WTC11 (cell line): ENCODE results near the gene TCF12. TPM values are rescaled to one million over a fixed set of nuclear protein-coding genes. Genes with fewer than 3 reads are reported as not detected.

Source experiments
- ATAC-seq: fragments of 200-7000 bp; cut with Tn5 transposase; 2 replicates; pipeline ENCODE4 v1.10.0; 2021; ENCODE audit warnings: mild to moderate bottlenecking, moderate library complexity
- CTCF ChIA-PET: fragments of 300-600 bp; sonication (Branson Sonifier 250); formaldehyde crosslinking; loops from one replicate; lab custom pipeline; 2021; ENCODE audit warnings: antibody characterized with exemption; lab: Charles Lee
- POLR2A ChIA-PET: fragments of 350-600 bp; sonication (Branson Sonifier 250); formaldehyde crosslinking; loops from one replicate; lab custom pipeline; 2021; ENCODE audit warnings: antibody characterized with exemption; lab: Charles Lee
- DNase-seq: peaks from one replicate; pipeline ENCODE4 v3.0.0; 2021; ENCODE audit warnings: low spot score
- H3K27ac Mint-ChIP-seq: 2 replicates; pipeline ENCODE4 v1.8.0; 2021; ENCODE audit warnings: mixed read lengths
- H3K27me3 Mint-ChIP-seq: 2 replicates; pipeline ENCODE4 v1.8.0; 2021; ENCODE audit warnings: low read depth, mild to moderate bottlenecking, moderate library complexity, mixed read lengths
- H3K36me3 Mint-ChIP-seq: 2 replicates; pipeline ENCODE4 v1.8.0; 2021; ENCODE audit warnings: mixed read lengths
- H3K4me1 Mint-ChIP-seq: 2 replicates; pipeline ENCODE4 v1.8.0; 2022; ENCODE audit warnings: mixed read lengths
- H3K4me3 Mint-ChIP-seq: 2 replicates; pipeline ENCODE4 v1.8.0; 2021; ENCODE audit warnings: mild to moderate bottlenecking, moderate library complexity, mixed read lengths
- H3K9me3 Mint-ChIP-seq: 2 replicates; pipeline ENCODE4 v1.8.0; 2021; ENCODE audit warnings: mixed read lengths
- AR ChIP-seq: fragments of 250-450 bp; sonication (Bioruptor Pico); IDR thresholded peaks from 2 replicates; pipeline ENCODE4 v1.9.0; 2021; ENCODE audit warnings: mild to moderate bottlenecking
- ARID4B ChIP-seq: sonication (generic); formaldehyde crosslinking; IDR thresholded peaks from 2 replicates; pipeline ENCODE4 v1.8.0; 2023; ENCODE audit warnings: missing genetic modification reagents, mild to moderate bottlenecking, borderline replicate concordance
- ATF1 ChIP-seq: sonication (generic); formaldehyde crosslinking; IDR thresholded peaks from 2 replicates; pipeline ENCODE4 v1.8.1; 2023; ENCODE audit warnings: mild to moderate bottlenecking, moderate library complexity, missing genetic modification reagents
- ESRRA ChIP-seq: sonication (generic); formaldehyde crosslinking; IDR thresholded peaks from 2 replicates; pipeline ENCODE4 v1.8.1; 2022; ENCODE audit warnings: mild to moderate bottlenecking, missing genetic modification reagents, borderline replicate concordance
- ETV6 ChIP-seq: sonication (generic); formaldehyde crosslinking; IDR thresholded peaks from 2 replicates; pipeline ENCODE4 v1.8.1; 2022; ENCODE audit warnings: mild to moderate bottlenecking, missing genetic modification reagents
- KAT7 ChIP-seq: sonication (generic); formaldehyde crosslinking; IDR thresholded peaks from 2 replicates; pipeline ENCODE4 v1.8.1; 2023; ENCODE audit warnings: missing genetic modification reagents, mild to moderate bottlenecking, borderline replicate concordance
- MXD4 ChIP-seq: fragments of 250-450 bp; sonication (Bioruptor Pico); IDR thresholded peaks from 2 replicates; pipeline ENCODE4 v1.8.0; 2021; ENCODE audit warnings: mild to moderate bottlenecking, moderate library complexity, borderline replicate concordance
- NFE2L1 ChIP-seq: sonication (generic); formaldehyde crosslinking; IDR thresholded peaks from 2 replicates; pipeline ENCODE4 v1.8.1; 2023; ENCODE audit warnings: missing genetic modification reagents
- NFYB ChIP-seq: sonication (generic); formaldehyde crosslinking; conservative IDR thresholded peaks from 2 replicates; pipeline ENCODE4 v1.8.0; 2022; ENCODE audit warnings: low read depth, missing genetic modification reagents
- STAT6 ChIP-seq: sonication (generic); formaldehyde crosslinking; conservative IDR thresholded peaks from 2 replicates; pipeline ENCODE4 v1.8.1; 2023; ENCODE audit warnings: mild to moderate bottlenecking, low read depth, missing genetic modification reagents, moderate library complexity
- USF2 ChIP-seq: sonication (generic); formaldehyde crosslinking; IDR thresholded peaks from 2 replicates; pipeline ENCODE4 v1.8.1; 2023; ENCODE audit warnings: mild to moderate bottlenecking, missing genetic modification reagents, moderate library complexity
- ZMAT4 ChIP-seq: fragments of 250-450 bp; sonication (Bioruptor Pico); IDR thresholded peaks from 2 replicates; pipeline ENCODE4 v1.9.0; 2021; ENCODE audit warnings: mild to moderate bottlenecking
- ZNF232 ChIP-seq: sonication (generic); formaldehyde crosslinking; IDR thresholded peaks from 2 replicates; pipeline ENCODE4 v1.8.0; 2022; ENCODE audit warnings: mild to moderate bottlenecking, missing genetic modification reagents
- total RNA-seq: library from RNA; stranded (reverse); gene quantifications from 3 replicates; pipeline ENCODE4 v1.2.3, GENCODE V29; 2021
- TF ChIP-seq, protein P1 (sequence below): sonication (generic); formaldehyde crosslinking; IDR thresholded peaks from 2 replicates; pipeline ENCODE4 v1.8.1; 2022; ENCODE audit warnings: mild to moderate bottlenecking, moderate library complexity, missing genetic modification reagents
- TF ChIP-seq, protein P2 (sequence below): sonication (generic); formaldehyde crosslinking; IDR thresholded peaks from 2 replicates; pipeline ENCODE4 v1.8.0; 2023; ENCODE audit warnings: missing genetic modification reagents
- TF ChIP-seq, protein P3 (sequence below): fragments of 250-450 bp; sonication (Bioruptor Pico); conservative IDR thresholded peaks from 2 replicates; pipeline ENCODE4 v1.9.0; 2021; ENCODE audit warnings: mild to moderate bottlenecking
- TF ChIP-seq, protein P4 (sequence below): sonication (generic); formaldehyde crosslinking; IDR thresholded peaks from 2 replicates; pipeline ENCODE4 v1.8.1; 2023; ENCODE audit warnings: mild to moderate bottlenecking, missing genetic modification reagents, borderline replicate concordance

The TCF12 gene
- total RNA-seq, 1 experiment from 2014 or later = 73.2 TPM

DNA sequence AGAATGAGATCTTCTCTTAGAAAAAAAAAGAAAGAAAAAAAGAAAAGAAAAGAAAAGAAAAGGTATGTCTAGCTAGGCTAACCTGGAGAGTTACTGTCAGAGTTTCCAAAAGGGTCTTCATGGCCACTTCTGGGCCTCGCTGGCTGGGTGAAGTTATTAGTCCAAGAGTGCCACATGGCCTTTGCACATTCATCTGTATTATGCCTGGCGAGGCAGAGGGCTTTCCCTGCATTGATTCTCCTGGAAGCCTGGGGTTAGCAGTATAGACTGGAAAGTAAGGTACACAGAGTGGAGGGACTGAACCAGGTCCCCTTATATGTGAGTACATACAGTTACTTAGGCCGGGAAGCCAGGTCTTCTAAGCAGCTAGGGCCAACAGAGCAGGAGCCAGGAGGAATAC, 403.0 kb downstream of the TCF12 start:
- Mint-ChIP-seq H3K36me3 (no peaks in the 10 kb centered on the region), H3K27me3 (no peaks in the 10 kb centered on the region; the same call in 1 of the 2 replicates), H3K4me1 (peaks cover 44% of the 10 kb centered on the region), H3K9me3 (no peaks in the 10 kb centered on the region), H3K27ac (no peak overlapping the region), H3K4me3 (no peak overlapping the region)
- CTCF ChIA-PET = interaction anchor here (0.6 to 1.6 kb wide), 6 partner anchors 15 to 238 kb away, joined by 3 to 18 read pairs (median 4); no protein-coding TSS in a partner anchor
- POLR2A ChIA-PET = no interaction called here
- no peak for DNase-seq
- no peak for ATAC-seq
- TF ChIP-seq NFYB (CRISPR knock-in tag) (no peak), ESRRA (CRISPR knock-in tag) (no peak), MXD4 (no peak), ATF1 (CRISPR knock-in tag) (no peak), KAT7 (CRISPR knock-in tag) (no peak), STAT6 (CRISPR knock-in tag) (no peak), NFE2L1 (no peak), ARID4B (CRISPR knock-in tag) (no peak), ZNF232 (CRISPR knock-in tag) (no peak), ETV6 (CRISPR knock-in tag) (no peak), ZMAT4 (no peak), AR (CRISPR knock-in tag) (no peak), USF2 (CRISPR knock-in tag) (no peak)
- TF ChIP-seq, protein P1, sequence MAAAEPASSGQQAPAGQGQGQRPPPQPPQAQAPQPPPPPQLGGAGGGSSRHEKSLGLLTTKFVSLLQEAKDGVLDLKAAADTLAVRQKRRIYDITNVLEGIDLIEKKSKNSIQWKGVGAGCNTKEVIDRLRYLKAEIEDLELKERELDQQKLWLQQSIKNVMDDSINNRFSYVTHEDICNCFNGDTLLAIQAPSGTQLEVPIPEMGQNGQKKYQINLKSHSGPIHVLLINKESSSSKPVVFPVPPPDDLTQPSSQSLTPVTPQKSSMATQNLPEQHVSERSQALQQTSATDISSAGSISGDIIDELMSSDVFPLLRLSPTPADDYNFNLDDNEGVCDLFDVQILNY (CRISPR knock-in tag) = no peak
- TF ChIP-seq, protein P2, sequence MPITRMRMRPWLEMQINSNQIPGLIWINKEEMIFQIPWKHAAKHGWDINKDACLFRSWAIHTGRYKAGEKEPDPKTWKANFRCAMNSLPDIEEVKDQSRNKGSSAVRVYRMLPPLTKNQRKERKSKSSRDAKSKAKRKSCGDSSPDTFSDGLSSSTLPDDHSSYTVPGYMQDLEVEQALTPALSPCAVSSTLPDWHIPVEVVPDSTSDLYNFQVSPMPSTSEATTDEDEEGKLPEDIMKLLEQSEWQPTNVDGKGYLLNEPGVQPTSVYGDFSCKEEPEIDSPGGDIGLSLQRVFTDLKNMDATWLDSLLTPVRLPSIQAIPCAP (CRISPR knock-in tag) = no peak
- TF ChIP-seq, protein P3, sequence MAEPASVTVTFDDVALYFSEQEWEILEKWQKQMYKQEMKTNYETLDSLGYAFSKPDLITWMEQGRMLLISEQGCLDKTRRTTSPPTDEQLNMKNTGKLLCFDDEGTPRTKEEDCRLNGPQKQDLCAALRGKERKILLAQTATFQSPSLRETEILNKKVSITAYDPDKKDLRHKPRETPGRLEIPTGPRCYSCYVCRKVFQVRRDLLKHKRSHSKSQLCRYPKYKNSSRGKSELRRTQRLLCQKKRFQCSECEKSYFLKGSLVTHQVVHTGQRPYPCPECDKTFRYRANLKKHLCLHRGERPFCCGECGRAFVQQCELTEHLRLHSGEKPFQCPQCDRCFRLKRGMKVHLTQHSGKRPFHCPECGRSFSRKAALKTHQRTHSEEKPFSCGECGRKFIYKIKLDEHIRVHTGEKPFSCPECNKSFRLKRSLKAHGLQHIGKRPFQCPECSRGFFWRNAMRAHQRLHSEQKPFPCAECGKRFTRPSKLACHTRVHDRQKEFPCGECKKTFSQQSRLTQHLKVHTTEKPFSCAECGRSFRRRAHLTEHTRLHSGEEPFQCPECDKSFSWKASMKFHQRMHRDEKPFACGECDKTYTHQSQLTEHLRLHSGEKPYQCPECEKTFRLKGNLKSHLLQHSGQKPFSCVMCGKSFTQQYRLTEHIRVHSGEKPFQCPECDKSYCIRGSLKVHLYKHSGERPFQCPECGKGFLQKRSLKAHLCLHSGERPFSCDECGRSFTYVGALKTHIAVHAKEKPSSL (CRISPR knock-in tag) = no peak
- TF ChIP-seq, protein P4, sequence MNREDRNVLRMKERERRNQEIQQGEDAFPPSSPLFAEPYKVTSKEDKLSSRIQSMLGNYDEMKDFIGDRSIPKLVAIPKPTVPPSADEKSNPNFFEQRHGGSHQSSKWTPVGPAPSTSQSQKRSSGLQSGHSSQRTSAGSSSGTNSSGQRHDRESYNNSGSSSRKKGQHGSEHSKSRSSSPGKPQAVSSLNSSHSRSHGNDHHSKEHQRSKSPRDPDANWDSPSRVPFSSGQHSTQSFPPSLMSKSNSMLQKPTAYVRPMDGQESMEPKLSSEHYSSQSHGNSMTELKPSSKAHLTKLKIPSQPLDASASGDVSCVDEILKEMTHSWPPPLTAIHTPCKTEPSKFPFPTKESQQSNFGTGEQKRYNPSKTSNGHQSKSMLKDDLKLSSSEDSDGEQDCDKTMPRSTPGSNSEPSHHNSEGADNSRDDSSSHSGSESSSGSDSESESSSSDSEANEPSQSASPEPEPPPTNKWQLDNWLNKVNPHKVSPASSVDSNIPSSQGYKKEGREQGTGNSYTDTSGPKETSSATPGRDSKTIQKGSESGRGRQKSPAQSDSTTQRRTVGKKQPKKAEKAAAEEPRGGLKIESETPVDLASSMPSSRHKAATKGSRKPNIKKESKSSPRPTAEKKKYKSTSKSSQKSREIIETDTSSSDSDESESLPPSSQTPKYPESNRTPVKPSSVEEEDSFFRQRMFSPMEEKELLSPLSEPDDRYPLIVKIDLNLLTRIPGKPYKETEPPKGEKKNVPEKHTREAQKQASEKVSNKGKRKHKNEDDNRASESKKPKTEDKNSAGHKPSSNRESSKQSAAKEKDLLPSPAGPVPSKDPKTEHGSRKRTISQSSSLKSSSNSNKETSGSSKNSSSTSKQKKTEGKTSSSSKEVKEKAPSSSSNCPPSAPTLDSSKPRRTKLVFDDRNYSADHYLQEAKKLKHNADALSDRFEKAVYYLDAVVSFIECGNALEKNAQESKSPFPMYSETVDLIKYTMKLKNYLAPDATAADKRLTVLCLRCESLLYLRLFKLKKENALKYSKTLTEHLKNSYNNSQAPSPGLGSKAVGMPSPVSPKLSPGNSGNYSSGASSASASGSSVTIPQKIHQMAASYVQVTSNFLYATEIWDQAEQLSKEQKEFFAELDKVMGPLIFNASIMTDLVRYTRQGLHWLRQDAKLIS (CRISPR knock-in tag) = no peak
